GM12878 (cell line): ENCODE measurements around the gene DEPDC7. TPM values are rescaled to one million over a fixed set of nuclear protein-coding genes. Genes with fewer than 3 reads are reported as not detected.

Experiments used
- ATAC-seq: fragments of 200-7000 bp; cut with Tn5 transposase; 3 replicates; pipeline ENCODE4 v1.9.1; 2020; ENCODE audit warnings: mild to moderate bottlenecking, moderate library complexity
- BruUV-seq: library from RNA; stranded (reverse); fragments of 400-500 nt; replicated peaks from 2 replicates; lab custom pipeline; 2021; lab: Mats Ljungman, UMichigan
- CTCF ChIA-PET: fragments of 300-600 bp; sonication (Branson Sonifier 250); formaldehyde crosslinking; extraction: SDS; loops from one replicate; lab custom pipeline; 2021; ENCODE audit warnings: inconsistent platforms; lab: Yijun Ruan, JAX
- POLR2A ChIA-PET: fragments of 350-600 bp; formaldehyde crosslinking; extraction: SDS; loops from one replicate; lab custom pipeline; 2021; ENCODE audit warnings: inconsistent platforms; lab: Charles Lee
- RAD21 ChIA-PET: fragments of 300-600 bp; sonication (Branson Sonifier 250); formaldehyde crosslinking; loops from one replicate; lab custom pipeline; 2023; ENCODE audit warnings: antibody characterized with exemption; ENCODE audit not compliant: unreplicated experiment; lab: Charles Lee
- SMC1A ChIA-PET: fragments of 300-600 bp; sonication (Branson Sonifier 250); formaldehyde crosslinking; loops from one replicate; lab custom pipeline; 2023; ENCODE audit not compliant: unreplicated experiment, uncharacterized antibody; lab: Charles Lee
- DNase-seq: peaks from one replicate; pipeline ENCODE4 v3.0.0-alpha.2; 2011; ENCODE audit warnings: low read depth, low spot score
- FAIRE-seq: peaks from 3 replicates; lab custom pipeline; 2011; peaks lifted over from hg19 to GRCh38; lab: Jason Lieb, UNC
- H2AFZ ChIP-seq: 2 replicates; pipeline ENCODE4 v1.6.0; 2011; ENCODE audit warnings: low read depth, low read length, control low read depth; ENCODE audit not compliant: control insufficient read depth
- H3K27ac ChIP-seq: 2 replicates; pipeline ENCODE4 v1.5.1; 2011; ENCODE audit warnings: control low read depth; ENCODE audit not compliant: control insufficient read depth, insufficient read depth
- H3K27me3 ChIP-seq, 2 experiments: replicated peaks in 1 of 2; 2 replicates each; pipeline versions ENCODE4 v1.6.0 to v1.6.1; 2011; ENCODE audit warnings: low read length in 1 of 2; ENCODE audit not compliant: control insufficient read depth in 2 of 2, insufficient read depth in 2 of 2
- H3K36me3 ChIP-seq, 2 experiments: 2 replicates each; pipeline ENCODE4 v1.5.1; 2011; ENCODE audit warnings: low read length in 1 of 2; ENCODE audit not compliant: control insufficient read depth in 2 of 2, insufficient read depth in 2 of 2
- H3K4me1 ChIP-seq: 2 replicates; pipeline ENCODE4 v1.6.1; 2011; ENCODE audit warnings: mild to moderate bottlenecking, low read length, moderate library complexity, mixed read lengths; ENCODE audit not compliant: control insufficient read depth, insufficient read depth
- H3K4me2 ChIP-seq: 2 replicates; pipeline ENCODE4 v1.6.0; 2011; ENCODE audit warnings: control low read depth; ENCODE audit not compliant: control insufficient read depth, insufficient read depth
- H3K4me3 ChIP-seq: fragments of 200-600 bp; sonication (generic); 2 replicates; pipeline ENCODE4 v1.5.1; 2016
- H3K79me2 ChIP-seq: 2 replicates; pipeline ENCODE4 v1.6.0; 2011; ENCODE audit warnings: low read length; ENCODE audit not compliant: control insufficient read depth, insufficient read depth
- H3K9ac ChIP-seq: 2 replicates; pipeline ENCODE4 v1.8.0; 2011; ENCODE audit warnings: low read length, control low read depth, mixed read lengths; ENCODE audit not compliant: control insufficient read depth, insufficient read depth
- H3K9me3 ChIP-seq: replicated peaks from 3 replicates; pipeline ENCODE4 v1.5.1; 2011; ENCODE audit warnings: mild to moderate bottlenecking, low read length; ENCODE audit not compliant: control insufficient read depth, insufficient read depth
- H4K20me1 ChIP-seq: 2 replicates; pipeline ENCODE4 v1.6.0; 2011; ENCODE audit not compliant: control insufficient read depth, insufficient read depth
- FOXM1 ChIP-seq: IDR thresholded peaks from 2 replicates; pipeline ENCODE4 v1.6.1; 2012; ENCODE audit warnings: low read depth, mild to moderate bottlenecking, inconsistent platforms, low read length, moderate library complexity
- JUND ChIP-seq: IDR thresholded peaks from 2 replicates; pipeline ENCODE4 v1.6.1; 2012; ENCODE audit warnings: low read depth, mild to moderate bottlenecking, low read length, improper control_type of control experiment, moderate library complexity
- KLF5 ChIP-seq: fragments of 450-650 bp; IDR thresholded peaks from 2 replicates; pipeline ENCODE4 v1.6.1; 2014; ENCODE audit warnings: mild to moderate bottlenecking; ENCODE audit not compliant: partially characterized antibody
- MTA2 ChIP-seq: fragments of 450-650 bp; IDR thresholded peaks from 2 replicates; pipeline ENCODE4 v1.6.1; 2016; ENCODE audit warnings: low read depth, mild to moderate bottlenecking, moderate library complexity
- NR2C2 ChIP-seq: IDR thresholded peaks from 2 replicates; pipeline ENCODE4 v1.6.1; 2011; ENCODE audit warnings: borderline replicate concordance, low read depth; ENCODE audit not compliant: control insufficient read depth, insufficient read length
- PAX5 ChIP-seq: IDR thresholded peaks from 2 replicates; pipeline ENCODE4 v1.6.1; 2011; ENCODE audit warnings: low read depth, low read length, borderline replicate concordance
- RELB ChIP-seq: fragments of 450-650 bp; IDR thresholded peaks from 2 replicates; pipeline ENCODE4 v1.6.1; 2017; ENCODE audit warnings: low read depth, mild to moderate bottlenecking, moderate library complexity
- YBX1 ChIP-seq: fragments of 450-650 bp; IDR thresholded peaks from 2 replicates; pipeline ENCODE4 v1.6.1; 2016; ENCODE audit warnings: antibody characterized with exemption
- ZZZ3 ChIP-seq: IDR thresholded peaks from 2 replicates; pipeline ENCODE4 v1.6.1; 2011; ENCODE audit warnings: low read depth; ENCODE audit not compliant: control insufficient read depth, insufficient read length
- WGBS: methylation state at CpG from one replicate; pipeline ENCODE4 v1.1.6; 2016; ENCODE audit warnings: low lambda C conversion rate; ENCODE audit not compliant: insufficient replicate concordance, insufficient coverage; ENCODE audit errors: missing lambda C conversion rate; 5-methylcytosine and 5-hydroxymethylcytosine counted together
- in situ Hi-C: fragments of 300-500 bp; cut with MboI; formaldehyde crosslinking; loops from 9 replicates; pipeline ENCODE4 v1.14.3; 2018; ENCODE audit warnings: mixed read lengths
- intact Hi-C: fragments of 100-400 bp; cut with micrococcal nuclease; formaldehyde crosslinking; loops from one replicate; pipeline ENCODE4 v1.14.2; 2022; ENCODE audit not compliant: unreplicated experiment
- polyA plus RNA-seq, 11 experiments: library from polyadenylated mRNA; depleted of rRNA in 4 of 11; unstranded in 6 of 11; stranded (reverse) in 5 of 11; fragments of >200 nt; fragmentation: Nextera tagmentation in 4 of 11; fragmentation: Illumina TruSeq in 1 of 11; extraction: Ambion mirVana in 4 of 11; extraction: Trizol in 1 of 11; gene quantifications; 1 replicate in 1 of 11; 2 replicates in 10 of 11; pipeline versions ENCODE4 v1.2.1 to v1.2.3, GENCODE V29; 2011 to 2016; ENCODE audit warnings: inconsistent platforms in 2 of 11, missing spikeins in 2 of 11, low read depth in 1 of 11
- total RNA-seq, 4 experiments: library from RNA; depleted of rRNA in 3 of 4; stranded (reverse); fragments of >200 nt in 3 of 4; fragmentation: Illumina TruSeq in 1 of 4; extraction: Trizol in 1 of 4; gene quantifications; 2 replicates each; pipeline versions ENCODE4 v1.2.1 to v1.2.3, GENCODE V29; 2013 to 2021

DEPDC7 gene
- total and polyA plus RNA-seq, 10 of the 15 experiments (the other 5 are each of a cell fraction or from before 2014, with no cell fraction given) = 0.06 to 1.1 (median 0.49) TPM

- peak; percentile 27; the same call in 1 of the 2 replicates for TF ChIP-seq FOXM1
These were observed 10.5 kb upstream of the DEPDC7 start (continued) for GRCh38 chr11:33005175-33005574.

- Histone ChIP-seq H4K20me1 (no peaks in the 10 kb centered on the region), H3K79me2 (no peaks in the 10 kb centered on the region), H3K4me2 (no peak overlapping the region), H3K4me1 (peaks cover 3% of the 10 kb centered on the region; the same call in 1 of the 2 replicates), H2AFZ (no peak overlapping the region), H3K36me3 (no peaks in the 10 kb centered on the region), H3K4me3 (no peak overlapping the region), H3K9ac (no peak overlapping the region), H3K27me3 (no peaks in the 10 kb centered on the region), H3K27ac (no peak overlapping the region), H3K9me3 (no peaks in the 10 kb centered on the region)
- RAD21 ChIA-PET = no interaction called here
- CTCF ChIA-PET = interaction anchor here (1.0 kb wide), 1 partner anchor 60 kb away, joined by 3 read pairs; no protein-coding TSS in a partner anchor
- SMC1A ChIA-PET = no interaction called here
- no peak for DNase-seq
- BruUV-seq = no TSS peak
- ATAC-seq = no peak
- TF ChIP-seq JUND (no peak), ZZZ3 (no peak), MTA2 (no peak)
- in situ Hi-C loops = no loop called here
- POLR2A ChIA-PET = interaction anchor here (1.0 kb wide), 1 partner anchor 10 kb away, joined by 4 read pairs; the partner anchor contains the start of gene DEPDC7
- no peak for FAIRE-seq
- intact Hi-C loops = no loop called here
These were observed 9.7 kb upstream of the DEPDC7 start for GRCh38 chr11:33006010-33006409.

- ChIA-PET RAD21 (no interaction called here), CTCF (interaction anchor here (0.6 to 1.3 kb wide), 2 partner anchors 51 to 105 kb away, joined by 3 read pairs; no protein-coding TSS in a partner anchor), POLR2A (interaction anchor here (0.7 to 0.8 kb wide), 2 partner anchors 47 to 407 kb away, joined by 3 to 4 read pairs; no protein-coding TSS in a partner anchor), SMC1A (interaction anchor here (0.7 to 2.7 kb wide), 2 partner anchors 14 to 18 kb away, joined by 4 to 6 read pairs; no protein-coding TSS in a partner anchor)
- no peak overlapping the region for H3K4me2 ChIP-seq
- in situ Hi-C loops (no loop called here), intact Hi-C loops (no loop called here)
- no peak for FAIRE-seq
- H3K4me3 ChIP-seq = no peak overlapping the region
- H3K27me3 ChIP-seq = peaks cover 0 to 5% of the 10 kb centered on the region in 2 experiments; a peak in 2 of 4 replicates
- DNase-seq = no peak
- no peak overlapping the region for H3K27ac ChIP-seq
- H2AFZ ChIP-seq = no peak overlapping the region
- no peak overlapping the region for H3K9ac ChIP-seq
- no peaks in the 10 kb centered on the region; the same call in 2 of the 3 replicates for H3K9me3 ChIP-seq
- no peak for TF ChIP-seq PAX5
- TF ChIP-seq YBX1 = no peak
- TF ChIP-seq JUND = no peak
- no peak for TF ChIP-seq NR2C2
- no peak for TF ChIP-seq RELB
- TF ChIP-seq KLF5 = no peak
- no peaks in the 10 kb centered on the region for H4K20me1 ChIP-seq
- 12% methylated on average over 1 of the region's 1 CpG for WGBS
- no peak for ATAC-seq
- no peaks in the 10 kb centered on the region for H3K36me3 ChIP-seq
- no TSS peak for BruUV-seq
- H3K4me1 ChIP-seq = peaks cover 14% of the 10 kb centered on the region
- no peaks in the 10 kb centered on the region for H3K79me2 ChIP-seq
These were observed 1.9 kb upstream of the DEPDC7 start for GRCh38 chr11:33013755-33014154.
